Nephron progenitor cell (in vitro differentiated cells): ENCODE data around the gene CBX6.

Source experiments
- DNase-seq: peaks from one replicate; pipeline ENCODE4 v3.0.0; 2021
- H3K27ac Mint-ChIP-seq: 2 replicates; pipeline ENCODE4 v1.8.0; 2021; ENCODE audit warnings: mild to moderate bottlenecking, moderate library complexity, mixed read lengths
- H3K27me3 Mint-ChIP-seq: 2 replicates; pipeline ENCODE4 v1.8.0; 2021; ENCODE audit warnings: mild to moderate bottlenecking, low read depth, mixed read lengths; ENCODE audit not compliant: poor library complexity
- H3K36me3 Mint-ChIP-seq: 2 replicates; pipeline ENCODE4 v1.8.0; 2021; ENCODE audit warnings: low read depth, mixed read lengths
- H3K4me1 Mint-ChIP-seq: 2 replicates; pipeline ENCODE4 v1.8.0; 2021; ENCODE audit warnings: mixed read lengths
- H3K4me3 Mint-ChIP-seq: 2 replicates; pipeline ENCODE4 v1.8.0; 2021; ENCODE audit warnings: mild to moderate bottlenecking, moderate library complexity, mixed read lengths
- H3K9me3 Mint-ChIP-seq: 2 replicates; pipeline ENCODE4 v1.8.0; 2021; ENCODE audit warnings: mild to moderate bottlenecking, moderate library complexity, mixed read lengths
- TF ChIP-seq, protein P1 (sequence below): fragments of 200-600 bp; sonication (generic); IDR thresholded peaks from 2 replicates; pipeline ENCODE4 v1.5.0; 2021; ENCODE audit warnings: antibody characterized with exemption

The CBX6 gene

GRCh38 chr22:38819387-38819940 is 52.6 kb downstream of the CBX6 start:
- Mint-ChIP-seq H3K27me3 (peaks cover 64% of the 10 kb centered on the region), H3K9me3 (no peaks in the 10 kb centered on the region), H3K4me3 (no peak overlapping the region), H3K36me3 (no peaks in the 10 kb centered on the region), H3K4me1 (no peaks in the 10 kb centered on the region), H3K27ac (no peak overlapping the region)
- TF ChIP-seq, protein P1, sequence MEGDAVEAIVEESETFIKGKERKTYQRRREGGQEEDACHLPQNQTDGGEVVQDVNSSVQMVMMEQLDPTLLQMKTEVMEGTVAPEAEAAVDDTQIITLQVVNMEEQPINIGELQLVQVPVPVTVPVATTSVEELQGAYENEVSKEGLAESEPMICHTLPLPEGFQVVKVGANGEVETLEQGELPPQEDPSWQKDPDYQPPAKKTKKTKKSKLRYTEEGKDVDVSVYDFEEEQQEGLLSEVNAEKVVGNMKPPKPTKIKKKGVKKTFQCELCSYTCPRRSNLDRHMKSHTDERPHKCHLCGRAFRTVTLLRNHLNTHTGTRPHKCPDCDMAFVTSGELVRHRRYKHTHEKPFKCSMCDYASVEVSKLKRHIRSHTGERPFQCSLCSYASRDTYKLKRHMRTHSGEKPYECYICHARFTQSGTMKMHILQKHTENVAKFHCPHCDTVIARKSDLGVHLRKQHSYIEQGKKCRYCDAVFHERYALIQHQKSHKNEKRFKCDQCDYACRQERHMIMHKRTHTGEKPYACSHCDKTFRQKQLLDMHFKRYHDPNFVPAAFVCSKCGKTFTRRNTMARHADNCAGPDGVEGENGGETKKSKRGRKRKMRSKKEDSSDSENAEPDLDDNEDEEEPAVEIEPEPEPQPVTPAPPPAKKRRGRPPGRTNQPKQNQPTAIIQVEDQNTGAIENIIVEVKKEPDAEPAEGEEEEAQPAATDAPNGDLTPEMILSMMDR = no peak
- DNase-seq = no peak

GRCh38 chr22:38817196-38817595 is 54.8 kb downstream of the CBX6 start:
- no peak overlapping the region for H3K27ac Mint-ChIP-seq
- H3K9me3 Mint-ChIP-seq = no peaks in the 10 kb centered on the region
- no peak for DNase-seq
- TF ChIP-seq, protein P1 = no peak
- H3K4me3 Mint-ChIP-seq = no peak overlapping the region
- H3K27me3 Mint-ChIP-seq = peaks cover 75% of the 10 kb centered on the region
- H3K36me3 Mint-ChIP-seq = no peaks in the 10 kb centered on the region
- no peaks in the 10 kb centered on the region for H3K4me1 Mint-ChIP-seq

- no peaks in the 10 kb centered on the region for H3K36me3 Mint-ChIP-seq
- peaks cover 76% of the 10 kb centered on the region for H3K27me3 Mint-ChIP-seq
These were observed 56.2 kb downstream of the CBX6 start for GRCh38 chr22:38815842-38816241.

More at GRCh38 chr22:38815842-38816241, 56.2 kb downstream of the CBX6 start:
- DNase-seq = no peak
- Mint-ChIP-seq H3K27ac (no peak overlapping the region), H3K4me3 (no peak overlapping the region), H3K4me1 (no peaks in the 10 kb centered on the region), H3K9me3 (peaks cover 4% of the 10 kb centered on the region)
- TF ChIP-seq, protein P1 = no peak
